Nucleus accumbens (tissue), 56 donors: ENCODE measurements around the gene TP53AIP1.

Experiments
- DNase-seq, 56 donors: peaks; one replicate each; lab custom pipeline; 2025; lab: John Stamatoyannopoulos, UW

Gene TP53AIP1

GRCh38 chr11:128946648-128947047, 4.0 kb upstream of the TP53AIP1 start:
- DNase-seq: no peak

DNA sequence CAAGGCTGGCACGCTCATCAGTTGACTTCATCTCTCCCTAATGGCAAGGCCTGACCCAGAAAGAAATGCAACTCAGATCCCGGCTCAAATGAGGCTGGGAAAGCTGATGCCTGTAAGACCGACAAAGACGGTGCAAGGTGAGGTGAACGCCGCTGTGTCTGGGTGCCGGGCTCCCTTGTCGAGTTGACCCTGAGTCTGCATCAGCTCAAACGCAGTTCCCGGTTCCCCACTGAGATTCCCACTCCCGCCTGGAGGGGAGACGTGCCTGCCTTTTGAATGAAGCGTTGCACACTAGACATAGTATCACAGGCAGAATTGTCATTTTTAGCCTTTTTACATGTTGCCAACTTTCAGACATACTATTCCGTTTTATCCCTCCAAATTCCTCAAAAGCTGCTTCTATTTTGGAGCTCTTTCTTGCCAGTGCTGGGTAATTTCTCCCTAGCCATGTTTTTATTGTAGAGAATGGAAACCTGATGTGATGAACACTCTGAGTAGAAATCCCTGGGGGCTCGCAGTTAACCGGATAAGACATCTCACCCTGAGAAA, 831 bp upstream of the TP53AIP1 start:
- DNase-seq: no peak

- DNase-seq: no peak
These were observed 429 bp downstream of the TP53AIP1 start for GRCh38 chr11:128942272-128942612.

GRCh38 chr11:128941573-128942271, 949 bp downstream of the TP53AIP1 start:
- DNase-seq: no peak

- DNase-seq: no peak
These were observed 1.6 kb downstream of the TP53AIP1 start for GRCh38 chr11:128941110-128941509.

GRCh38 chr11:128940603-128941002, 2.1 kb downstream of the TP53AIP1 start:
- no peak for DNase-seq

DNA sequence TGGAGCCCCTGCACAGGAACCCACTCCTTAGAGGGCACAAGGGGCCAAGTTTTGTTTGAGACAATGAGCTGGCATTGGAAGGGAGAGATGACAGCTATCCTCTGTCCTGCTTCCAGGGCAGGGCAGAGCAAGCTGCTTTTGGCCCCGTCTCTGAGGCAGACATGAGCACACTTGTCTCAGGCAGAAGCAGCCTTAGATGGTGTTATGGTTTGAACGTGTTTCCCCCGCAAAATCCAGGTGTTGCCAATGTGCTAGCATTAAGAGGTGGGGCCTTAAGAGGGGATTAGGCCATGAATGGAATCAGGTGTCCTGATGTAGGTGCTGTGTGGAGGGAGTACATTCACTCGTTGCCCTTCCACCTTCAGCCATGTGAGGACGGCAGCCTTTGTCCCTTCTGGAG, 2.5 kb downstream of the TP53AIP1 start:
- no peak for DNase-seq

GRCh38 chr11:128939591-128939990, 3.1 kb downstream of the TP53AIP1 start:
- DNase-seq: no peak

DNA sequence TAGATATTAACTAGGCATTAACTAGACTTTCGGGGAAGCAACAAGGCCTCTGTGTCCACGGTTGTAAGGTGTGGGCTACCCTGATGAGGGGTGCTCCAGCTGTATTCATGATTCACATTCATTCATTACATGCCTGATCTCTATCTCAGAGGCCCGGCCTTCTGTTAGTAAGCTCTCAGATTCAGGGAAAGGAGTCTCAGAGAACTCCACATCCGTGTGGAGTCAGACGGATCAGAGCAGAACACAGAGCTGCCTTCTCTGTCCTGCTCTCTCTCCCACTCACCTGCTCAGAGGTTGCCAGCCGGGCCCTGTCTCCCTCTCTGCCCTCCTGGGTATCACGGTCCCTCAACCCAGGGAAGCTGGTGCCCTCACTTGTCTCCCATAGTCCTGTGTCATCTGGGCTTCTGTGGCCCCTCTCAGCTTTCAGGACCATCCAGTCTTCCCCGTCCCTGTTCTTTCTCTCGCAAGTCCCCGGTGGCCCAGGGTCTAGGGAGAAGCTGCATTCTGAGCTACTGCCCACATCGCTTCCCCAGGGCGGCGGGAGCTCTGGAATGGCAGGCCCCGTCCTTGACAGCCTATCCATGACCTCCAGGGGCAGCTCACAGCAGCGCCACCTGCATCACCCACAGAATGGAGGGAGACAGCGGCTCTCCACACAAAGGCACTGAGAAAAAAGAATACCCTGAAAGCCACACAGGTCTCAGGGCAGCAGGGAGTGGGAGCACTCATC, 4.3 kb downstream of the TP53AIP1 start:
- no peak for DNase-seq

DNA sequence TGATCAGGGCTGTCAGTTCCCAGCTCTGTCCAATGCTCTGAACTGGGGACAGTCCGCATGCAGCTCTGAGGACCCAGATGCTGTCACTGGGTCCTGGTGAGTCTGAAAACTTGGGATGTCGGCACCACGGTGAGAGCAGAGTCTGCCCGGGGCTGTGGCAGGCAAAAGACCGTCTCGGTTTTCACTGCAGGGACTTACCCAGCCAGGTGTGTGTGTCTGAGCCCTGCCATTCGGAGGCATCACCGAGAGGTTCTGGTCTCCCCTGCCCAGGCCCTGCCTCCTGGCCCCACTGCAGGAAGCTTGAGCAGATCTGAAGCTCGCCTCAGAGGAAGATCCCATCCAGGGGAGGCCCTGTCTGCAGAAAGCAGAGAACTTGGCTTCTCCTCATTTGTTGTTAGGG, 5.2 kb downstream of the TP53AIP1 start:
- no peak for DNase-seq

DNA sequence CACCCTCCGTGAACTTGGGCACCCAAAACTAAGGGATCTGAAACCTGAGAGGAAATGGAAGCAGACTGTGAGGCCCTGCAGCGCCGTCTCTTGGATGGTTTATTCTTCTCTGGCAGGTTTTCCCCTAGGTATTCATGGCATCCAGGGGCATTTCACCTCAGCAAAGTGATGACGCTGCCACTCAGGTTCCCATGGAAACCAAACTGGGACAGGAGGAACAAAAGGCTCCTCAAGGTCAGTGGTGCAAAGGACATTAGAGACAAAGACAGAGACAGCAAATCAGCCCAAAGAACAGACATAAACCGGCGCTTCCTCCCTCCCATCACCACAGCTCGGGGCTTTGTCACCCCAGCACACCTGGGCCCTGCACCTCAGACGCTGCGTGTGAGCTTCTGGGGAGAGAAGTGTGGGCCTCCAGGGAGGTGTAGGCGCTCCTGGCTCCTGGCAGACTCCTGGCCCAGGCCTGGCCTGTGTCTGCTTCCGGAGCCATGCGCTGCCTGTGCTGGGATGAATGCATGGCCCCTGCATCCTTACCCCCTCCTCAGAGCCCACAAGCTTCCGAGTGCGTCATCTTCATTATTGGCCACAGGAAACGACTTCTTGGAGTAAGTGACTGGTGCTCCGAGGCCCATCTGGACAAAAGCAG, 5.9 kb downstream of the TP53AIP1 start:
- no peak for DNase-seq

GRCh38 chr11:128934926-128935325, 7.7 kb downstream of the TP53AIP1 start:
- no peak for DNase-seq

DNA sequence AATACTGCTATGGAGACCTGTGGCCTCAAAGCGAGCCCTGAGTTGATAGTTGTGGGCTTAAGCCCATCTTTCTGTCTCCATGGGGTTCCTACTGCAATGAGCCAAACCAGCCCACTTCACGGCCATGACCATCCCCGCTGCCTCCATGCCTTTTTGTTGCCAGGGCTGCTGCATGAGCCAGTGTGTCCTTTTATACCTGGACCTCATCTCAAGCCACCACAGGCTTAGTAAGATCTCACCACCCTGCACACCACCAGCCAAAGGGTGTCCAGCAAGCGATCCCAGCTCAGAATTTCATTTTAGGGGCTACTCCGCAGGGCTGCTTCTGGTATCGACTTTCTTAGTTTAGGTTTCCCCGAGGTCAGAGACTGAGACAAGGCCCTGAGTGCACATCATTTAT, 8.3 kb downstream of the TP53AIP1 start:
- DNase-seq: no peak

- DNase-seq: no peak
These were observed 9.0 kb downstream of the TP53AIP1 start for GRCh38 chr11:128933481-128934178.

DNA sequence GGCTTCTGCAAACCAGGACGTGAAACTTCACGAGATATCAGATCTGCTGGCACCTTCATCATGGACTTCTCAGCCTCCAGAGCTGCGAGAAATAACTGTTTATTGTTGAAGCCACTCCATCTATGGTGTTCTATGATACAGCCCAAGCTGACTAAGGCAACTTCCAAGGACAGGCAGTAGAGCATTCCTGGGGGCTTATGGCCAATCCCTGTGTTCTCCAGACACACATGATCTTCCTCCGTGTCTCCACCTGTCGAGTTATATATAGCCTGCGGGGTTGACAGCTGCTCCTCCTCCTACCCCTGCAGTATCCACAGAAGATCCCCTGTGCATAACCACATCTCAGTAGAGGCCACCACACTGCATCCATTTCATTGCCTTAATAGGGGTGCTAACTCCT, 11.0 kb downstream of the TP53AIP1 start:
- no peak for DNase-seq

DNA sequence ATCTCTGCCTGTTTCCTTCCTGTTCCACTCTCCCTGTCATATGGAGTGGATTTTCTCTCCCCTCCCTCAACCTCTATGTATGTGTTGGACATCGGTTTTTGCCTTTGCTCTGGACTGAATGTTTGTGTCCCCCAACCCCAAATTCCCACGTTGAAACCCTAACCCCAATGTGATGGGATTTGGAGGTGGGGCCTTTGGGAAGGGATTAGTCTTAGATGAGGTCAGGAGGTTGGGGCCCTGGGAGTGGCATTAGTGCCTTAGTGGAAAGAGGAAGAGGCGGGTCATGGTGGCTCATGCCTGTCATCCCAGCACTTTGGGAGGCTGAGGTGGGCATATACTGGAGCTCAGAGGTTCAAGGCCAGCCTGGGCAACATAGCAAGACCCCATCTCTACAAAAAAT, 11.6 kb downstream of the TP53AIP1 start:
- no peak for DNase-seq

DNA sequence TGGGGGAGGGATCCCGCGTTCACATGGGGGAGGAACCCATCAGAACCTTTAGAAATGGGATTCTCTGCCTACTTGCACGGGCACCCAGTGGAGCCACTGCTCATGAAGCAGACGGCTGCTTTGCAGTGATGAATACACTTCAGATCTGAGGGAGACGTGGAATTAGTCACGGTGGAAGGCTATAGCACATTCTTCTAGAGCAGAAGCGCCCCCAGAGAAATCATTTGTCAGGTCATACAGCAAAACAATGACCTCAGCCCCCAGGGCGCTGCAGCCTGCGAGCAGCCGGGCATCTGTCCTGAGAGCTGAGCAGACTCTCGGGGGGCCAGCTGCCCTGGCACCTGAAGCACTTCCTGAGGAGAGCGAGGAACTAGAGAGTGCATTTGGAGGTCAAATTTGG, 12.7 kb downstream of the TP53AIP1 start:
- DNase-seq: no peak

DNA sequence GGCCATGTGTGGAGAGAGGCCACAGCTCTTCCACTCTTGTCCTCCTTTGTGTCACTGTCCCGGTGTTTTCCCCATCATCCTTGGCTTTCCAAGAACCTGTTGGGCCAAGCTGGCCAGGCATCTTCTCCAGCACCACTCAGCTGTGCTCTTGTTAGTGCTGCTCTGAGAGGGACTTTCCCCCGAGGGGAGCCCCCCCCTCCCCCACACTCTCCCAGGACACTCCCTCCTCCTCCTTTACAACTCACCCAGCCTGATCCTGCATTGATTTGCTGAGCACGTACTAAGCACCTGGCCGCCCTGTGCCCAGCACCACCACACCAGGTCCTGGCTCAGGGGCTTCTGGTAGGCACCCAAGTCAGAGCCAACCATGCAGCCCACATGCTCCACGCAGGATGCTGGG, 13.2 kb downstream of the TP53AIP1 start:
- DNase-seq: no peak

- no peak for DNase-seq
These were observed 14.3 kb downstream of the TP53AIP1 start for GRCh38 chr11:128928400-128928799.

GRCh38 chr11:128927683-128928336, 14.9 kb downstream of the TP53AIP1 start:
- no peak for DNase-seq

DNA sequence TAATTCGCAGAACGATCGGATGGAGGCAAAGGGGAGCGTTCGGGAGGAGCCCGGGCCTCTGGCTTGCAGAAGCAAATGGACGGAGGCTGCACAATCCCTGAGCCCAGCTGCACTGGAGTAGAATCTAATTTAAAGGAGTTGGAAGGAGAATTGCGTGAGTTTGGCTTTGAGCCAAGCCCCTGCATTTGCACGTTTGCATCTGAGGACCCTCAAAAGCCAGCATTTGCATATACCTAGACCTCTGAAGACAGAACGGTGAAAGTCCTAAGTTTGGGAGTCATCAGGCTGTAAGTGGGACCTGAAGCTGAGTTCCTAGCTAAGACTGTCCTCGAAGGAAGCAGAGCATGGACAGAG, 15.6 kb downstream of the TP53AIP1 start:
- DNase-seq: no peak
